ENCODE data around the gene ANTXRL. TPM values are rescaled to one million over a fixed set of nuclear protein-coding genes. Genes with fewer than 3 reads are reported as not detected.
"Not testable (repeated sequence)": the region's sequence is repeated elsewhere in the genome, so short reads cannot be mapped to it uniquely, and the experiment has no call there.

Gene ANTXRL
- total and polyA plus RNA-seq, 2 of the 8 experiments (the other 6 are each of a cell fraction or from before 2014, with no cell fraction given): not detected

DNA sequence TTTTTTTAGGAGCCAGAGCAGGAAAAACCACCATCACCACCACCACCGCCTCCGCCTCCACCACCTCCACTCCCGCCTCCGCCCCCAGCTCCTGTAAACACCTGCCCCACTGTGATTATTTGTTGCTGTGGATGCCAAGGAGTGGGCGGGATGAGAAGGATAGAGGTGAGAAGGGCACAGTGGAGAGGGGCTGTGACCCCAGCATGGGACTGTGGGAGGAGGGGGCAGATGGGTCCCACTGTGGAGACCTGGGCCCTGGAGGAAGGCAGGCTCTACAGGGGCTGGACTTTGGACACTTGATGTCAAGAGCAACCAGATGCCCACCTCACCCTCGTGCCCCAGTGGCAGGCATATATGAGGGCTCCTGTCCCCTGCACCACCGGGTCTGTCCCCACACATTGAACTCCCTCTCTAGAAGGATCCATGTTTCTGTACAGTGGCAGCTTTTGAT, 24.7 kb downstream of the ANTXRL start (continued):
- no peak for TF ChIP-seq SIN3A (conservative IDR thresholded peaks at IDR 0.05 in 1 of 2, IDR thresholded peaks at IDR 0.05 in 1 of 2; ENCODE audit: low read depth in 1 of 2, low read length in 2 of 2)
- TF ChIP-seq JUND (IDR thresholded peaks at IDR 0.05; ENCODE audit: low read length): no peak
- no peak for TF ChIP-seq SIX5 (IDR thresholded peaks at IDR 0.05; ENCODE audit: low read depth, low read length)
- no peak for TF ChIP-seq BACH1 (IDR thresholded peaks at IDR 0.05; ENCODE audit: low read length)
- no peak for TF ChIP-seq RBBP5 (IDR thresholded peaks at IDR 0.05; ENCODE audit: borderline replicate concordance, low read depth, low read length)
- no peak for TF ChIP-seq ZNF274 (IDR thresholded peaks at IDR 0.05; ENCODE audit: borderline replicate concordance, extremely low read depth, low read length)
- no peak for TF ChIP-seq CHD2 (IDR thresholded peaks at IDR 0.05; ENCODE audit: low read length)
- no peak for TF ChIP-seq KDM5A (IDR thresholded peaks at IDR 0.05; ENCODE audit: low read length)
- no peak for TF ChIP-seq CTBP2 (IDR thresholded peaks at IDR 0.05; ENCODE audit: borderline replicate concordance, insufficient read depth, insufficient read length, low read length)
- TF ChIP-seq CBX8 (IDR thresholded peaks at IDR 0.05; ENCODE audit: borderline replicate concordance, low read depth, low read length): no peak

DNA sequence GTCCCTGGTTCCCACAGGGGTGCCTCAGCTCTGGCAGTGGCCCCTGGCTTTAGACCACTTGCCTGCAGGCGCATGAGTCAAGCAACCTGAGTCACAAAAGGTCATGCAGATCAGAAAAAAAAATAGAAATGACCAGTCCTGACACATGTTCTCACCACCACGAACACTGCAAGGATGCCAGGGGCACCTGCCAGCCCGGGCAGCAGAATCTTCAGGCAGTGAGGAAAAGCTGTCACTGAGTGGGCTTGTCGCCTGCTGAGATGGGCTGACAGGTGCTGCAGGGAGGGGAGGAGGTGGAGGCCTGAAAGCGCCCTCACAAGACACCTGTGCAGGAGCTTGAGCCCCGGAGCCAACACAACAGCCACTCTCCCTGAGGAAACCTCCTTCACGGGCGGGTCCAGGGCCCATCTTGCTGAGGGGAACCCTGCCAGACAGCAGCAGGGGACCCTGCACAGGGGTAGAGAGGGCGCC, 25.2 kb downstream of the ANTXRL start:
- H2AFZ ChIP-seq (ENCODE audit: low read length); H3K4ac ChIP-seq (replicated peaks; ENCODE audit: insufficient read length, low read depth, low read length); H3K9ac ChIP-seq (replicated peaks in 1 of 4; ENCODE audit: extremely low read depth in 1 of 4, low read depth in 3 of 4, low read length in 3 of 4); H2BK12ac ChIP-seq (ENCODE audit: low read depth, low read length); FAIRE-seq; H3K4me3 ChIP-seq (ENCODE audit: extremely low read depth in 1 of 4, insufficient read depth in 2 of 4, low read depth in 3 of 4, low read length in 4 of 4); H3K4me2 ChIP-seq (ENCODE audit: insufficient read depth in 1 of 2, low read depth in 2 of 2, low read length in 2 of 2); POLR2A ChIA-PET (ENCODE audit: partially characterized antibody); H4K91ac ChIP-seq (replicated peaks; ENCODE audit: insufficient read length, low read length); H4K5ac ChIP-seq (ENCODE audit: insufficient read length, low read depth, low read length); H3K27me3 ChIP-seq (replicated peaks in 1 of 4; ENCODE audit: control insufficient read depth in 3 of 4, extremely low read depth in 1 of 4, insufficient read depth in 3 of 4, low read length in 3 of 4); H3K14ac ChIP-seq (ENCODE audit: insufficient read length); H2BK15ac ChIP-seq (ENCODE audit: low read length); H3K9me3 ChIP-seq (ENCODE audit: insufficient read depth in 2 of 2, low read depth in 1 of 2, low read length in 1 of 2); H3K27ac ChIP-seq (ENCODE audit: low read depth, low read length); H3K79me1 ChIP-seq (ENCODE audit: low read depth, low read length); H2AK5ac ChIP-seq (ENCODE audit: low read depth, low read length); DNase-seq (ENCODE audit: low read depth in 1 of 2, low spot score in 2 of 2); H4K20me1 ChIP-seq (replicated peaks in 1 of 2; ENCODE audit: control insufficient read depth in 1 of 2, insufficient read depth in 2 of 2, low read length in 2 of 2); H3K23ac ChIP-seq (ENCODE audit: insufficient read length); H2BK20ac ChIP-seq (ENCODE audit: low read length); H3K36me3 ChIP-seq (ENCODE audit: control insufficient read depth in 2 of 4, insufficient read depth in 4 of 4, low read length in 3 of 4); H3K23me2 ChIP-seq (ENCODE audit: low read depth, low read length); H2BK5ac ChIP-seq (ENCODE audit: low read depth, low read length); H3K18ac ChIP-seq (ENCODE audit: extremely low read depth, low read length); H3K56ac ChIP-seq (replicated peaks; ENCODE audit: insufficient read length, low read depth, low read length); H2BK120ac ChIP-seq (replicated peaks; ENCODE audit: low read depth, low read length); H3K79me2 ChIP-seq (ENCODE audit: control insufficient read depth in 1 of 2, insufficient read depth in 2 of 2, low read length in 2 of 2); H4K8ac ChIP-seq (ENCODE audit: extremely low read depth, insufficient read depth, low read length): not testable (repeated sequence)
- peaks cover 0 to 12% (median 2%) of the 10 kb centered on the region in 4 experiments; a peak in 2 of 7 replicates for H3K4me1 ChIP-seq (replicated peaks in 1 of 4; ENCODE audit: control insufficient read depth in 3 of 4, insufficient read depth in 4 of 4, low read length in 3 of 4)
- 88% methylated on average over 6 of the region's 9 CpGs; no CpG with 5 or more reads in 1 of the 2 experiments for WGBS, 2 experiments (ENCODE audit: extremely low coverage in 1 of 2, insufficient coverage in 1 of 2, insufficient read length in 1 of 2, insufficient replicate concordance in 2 of 2, low coverage in 1 of 2, low lambda C conversion rate in 2 of 2, missing lambda C conversion rate in 1 of 2)
- CTCF ChIA-PET (ENCODE audit: partially characterized antibody): interaction anchor here (1.1 kb wide), 1 partner anchor 10 kb away, joined by 4 read pairs; no protein-coding TSS in a partner anchor

All from H1 (cell line).